Suppressor macrophage treated with lipopolysaccharide for 1 hour (primary cell): Measurements from ENCODE around the gene AKAP7.
A peak's percentile ranks its signal among the peaks of the same experiment; 100 is the strongest.
"Not testable (repeated sequence)": the region's sequence is repeated elsewhere in the genome, so short reads cannot be mapped to it uniquely, and the experiment has no call there.

ENCODE experiments used
- DNase-seq, 3 donors: peaks; one replicate each; pipeline ENCODE4 v3.0.0-alpha.2; 2020 to 2022

AKAP7 gene

DNA sequence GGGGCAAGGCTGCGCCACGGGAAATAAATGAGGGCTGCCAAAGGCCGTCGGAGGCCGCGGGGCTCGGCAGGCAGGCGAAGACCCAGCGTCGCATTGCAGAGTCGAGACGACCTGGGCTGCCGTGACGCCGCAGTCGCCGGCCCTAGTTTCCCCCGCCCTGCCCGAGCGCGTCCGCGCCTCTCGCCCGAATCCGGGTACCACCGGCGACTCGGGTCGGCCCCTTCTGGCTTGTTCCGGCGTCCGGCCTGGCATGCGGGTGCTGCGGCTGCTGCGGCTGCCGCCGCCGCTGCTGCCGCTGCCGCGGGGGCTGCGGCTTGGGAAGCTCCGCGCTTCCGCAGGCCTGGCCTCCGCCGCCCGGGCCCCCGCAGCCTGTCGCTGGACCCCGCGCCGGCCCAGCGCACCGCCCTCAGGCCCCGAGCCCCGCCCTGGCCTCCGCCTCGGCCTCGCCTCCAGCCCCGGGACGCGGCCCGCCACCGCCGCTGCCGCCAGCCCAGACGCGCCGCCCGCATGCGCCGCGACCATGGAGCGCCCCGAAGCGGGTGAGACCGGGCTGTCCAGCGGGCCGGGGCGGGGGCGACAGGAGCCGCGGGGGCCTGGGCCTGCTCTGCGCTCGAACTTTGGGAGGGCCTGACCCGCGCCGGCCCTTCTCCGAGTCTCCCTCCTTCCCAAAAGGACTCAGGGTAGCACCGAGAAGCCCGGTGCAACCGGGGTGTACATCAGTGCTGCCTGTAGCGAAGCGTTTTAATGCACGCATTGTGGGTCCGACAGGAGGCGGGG is at the start of gene AKAP7:
Gene AKAP7, plus strand, starts transcription at position 224 of the 777 bp plus-strand sequence. Its CDS starts 297 bp downstream, at position 521.
- DNase-seq: peak; percentile 66 to 88 (median 73)

DNA sequence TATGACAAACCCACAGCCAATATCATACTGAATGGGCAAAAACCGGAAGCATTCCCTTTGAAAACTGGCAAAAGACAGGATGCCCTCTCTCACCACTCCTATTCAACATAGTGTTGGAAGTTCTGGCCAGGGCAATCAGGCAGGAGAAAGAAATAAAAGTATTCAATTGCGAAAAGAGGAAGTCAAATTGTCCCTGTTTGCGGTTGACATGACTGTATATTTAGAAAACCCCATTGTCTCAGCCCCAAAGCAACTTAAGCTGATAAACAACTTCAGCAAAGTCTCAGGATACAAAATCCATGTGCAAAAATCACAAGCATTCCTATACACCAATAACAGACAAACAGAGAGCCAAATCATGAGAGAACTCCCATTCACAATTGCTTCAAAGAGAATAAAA is 44.9 kb upstream of the AKAP7 start:
- peak; percentile 52 to 59 (median 53) for DNase-seq

DNA sequence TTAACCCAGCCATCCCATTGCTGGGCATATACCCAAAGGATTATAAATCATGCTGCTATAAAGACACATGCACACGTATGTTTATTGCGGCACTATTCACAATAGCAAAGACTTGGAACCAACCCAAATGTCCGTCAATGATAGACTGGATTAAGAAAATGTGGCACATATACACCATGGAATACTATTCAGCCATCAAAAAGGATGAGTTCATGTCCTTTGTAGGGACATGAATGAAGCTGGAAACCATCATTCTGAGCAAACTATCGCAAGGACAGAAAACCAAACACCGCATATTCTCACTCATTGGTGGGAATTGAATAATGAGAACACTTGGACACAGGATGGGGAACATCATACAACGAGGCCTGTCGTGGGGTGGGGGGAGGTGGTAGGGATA is 43.3 kb upstream of the AKAP7 start:
- DNase-seq: not testable (repeated sequence)

DNA sequence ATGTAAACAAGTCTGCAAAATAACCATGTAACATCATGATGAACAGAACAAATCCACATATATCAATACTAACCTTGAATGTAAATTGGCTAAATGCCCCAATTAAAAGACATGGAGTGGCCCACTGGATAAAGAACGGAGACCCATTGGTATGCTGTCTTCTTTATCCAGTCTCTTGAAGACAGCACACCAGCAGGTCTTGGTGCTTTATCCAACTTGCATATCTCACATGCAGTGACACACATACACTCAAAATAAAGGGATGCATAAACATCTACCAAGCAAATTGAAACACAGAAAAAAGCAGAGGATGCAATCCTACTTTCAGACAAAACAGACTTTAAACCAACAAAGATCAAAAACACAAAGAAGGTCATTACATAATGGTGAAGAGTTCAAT is 41.9 kb upstream of the AKAP7 start:
- DNase-seq: no peak

DNA sequence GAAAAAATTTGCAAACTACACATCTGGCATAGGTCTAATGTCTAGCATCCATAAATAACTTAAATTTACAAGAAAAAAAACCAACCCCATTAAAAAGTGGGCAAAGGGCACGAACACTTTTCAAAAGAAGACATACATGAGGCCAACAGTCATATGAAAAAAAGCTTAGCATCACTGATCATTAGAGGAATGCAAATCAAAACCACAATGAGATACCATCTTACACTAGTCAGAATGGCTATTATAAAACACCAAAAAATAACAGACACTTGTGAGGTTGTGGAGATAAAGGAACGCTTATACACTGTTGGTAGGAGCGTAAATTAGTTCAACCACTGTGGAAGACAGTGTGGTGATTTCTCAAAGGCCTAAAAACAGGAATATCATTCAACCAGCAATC is 38.5 kb upstream of the AKAP7 start:
- DNase-seq: no peak

DNA sequence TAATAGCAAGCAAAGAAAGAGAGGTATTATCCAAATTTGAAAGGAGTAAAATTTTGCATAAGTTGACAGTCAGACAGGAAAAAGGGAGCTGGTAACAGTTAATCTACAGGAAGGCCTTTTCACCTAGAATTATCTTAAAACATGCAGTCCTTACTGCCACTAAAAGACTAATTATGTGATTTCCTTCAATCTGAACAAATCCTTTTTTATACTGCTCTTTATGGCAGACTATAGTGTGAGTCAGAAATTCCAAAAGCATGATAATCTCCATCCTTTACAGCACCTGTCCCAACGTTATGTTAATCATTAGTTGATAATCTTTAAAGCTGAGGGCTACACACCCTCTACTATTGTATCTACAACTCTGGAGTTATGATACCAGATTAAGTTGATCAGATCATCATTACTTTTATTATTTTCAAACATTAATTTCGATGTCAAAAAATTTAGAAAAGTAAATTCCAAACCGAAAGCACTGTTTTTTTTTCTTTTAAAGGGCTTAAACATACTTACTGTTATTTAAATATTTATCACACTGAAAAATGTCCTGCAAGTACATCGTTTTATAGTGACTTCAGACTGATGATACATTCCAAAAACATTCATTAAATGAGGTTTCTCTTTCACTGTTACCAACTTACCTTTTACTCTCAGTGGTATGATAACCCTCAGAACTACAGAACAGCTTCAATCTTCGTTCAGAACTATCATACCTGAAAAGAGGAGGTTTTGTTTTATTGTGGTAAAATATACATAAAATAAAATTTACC is 33.2 kb upstream of the AKAP7 start:
- DNase-seq: no peak

DNA sequence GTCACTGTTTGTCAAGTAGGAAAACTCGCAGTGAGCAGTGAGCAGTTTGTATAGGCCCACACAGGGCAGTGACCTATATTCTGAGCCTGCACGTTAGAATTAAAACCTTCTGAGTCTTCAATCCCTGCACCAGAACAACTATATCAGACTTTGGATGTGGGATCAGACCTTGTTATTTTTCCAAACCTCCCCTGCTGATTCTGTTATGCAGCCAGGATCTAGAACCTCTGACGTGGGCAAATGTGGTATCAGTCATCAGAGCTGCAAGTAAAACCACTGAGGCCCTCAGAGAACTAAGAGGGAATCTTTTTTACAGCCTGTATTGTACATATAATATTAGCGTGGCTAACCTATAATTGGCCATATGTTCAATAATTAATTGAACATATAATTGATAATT is 32.0 kb upstream of the AKAP7 start:
- DNase-seq: no peak

DNA sequence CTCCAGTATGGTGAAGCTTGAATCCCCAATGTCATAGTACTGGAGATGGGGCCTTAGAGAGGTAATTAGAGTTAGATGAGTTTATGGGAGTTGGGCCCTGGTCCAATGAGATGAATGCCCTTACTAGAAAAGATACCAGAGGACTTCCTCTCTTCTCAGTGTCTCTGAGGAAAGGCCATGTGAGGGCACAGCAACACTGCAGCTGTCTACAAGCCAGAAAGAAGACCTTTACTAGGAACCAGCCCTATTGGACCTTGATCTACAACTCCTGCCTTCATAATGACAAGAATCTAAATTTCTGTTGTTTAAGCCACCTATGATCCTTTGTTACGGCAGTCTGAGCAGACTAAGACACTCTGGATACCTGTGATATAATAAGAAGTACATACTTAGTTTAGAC is 31.4 kb upstream of the AKAP7 start:
- DNase-seq: no peak

DNA sequence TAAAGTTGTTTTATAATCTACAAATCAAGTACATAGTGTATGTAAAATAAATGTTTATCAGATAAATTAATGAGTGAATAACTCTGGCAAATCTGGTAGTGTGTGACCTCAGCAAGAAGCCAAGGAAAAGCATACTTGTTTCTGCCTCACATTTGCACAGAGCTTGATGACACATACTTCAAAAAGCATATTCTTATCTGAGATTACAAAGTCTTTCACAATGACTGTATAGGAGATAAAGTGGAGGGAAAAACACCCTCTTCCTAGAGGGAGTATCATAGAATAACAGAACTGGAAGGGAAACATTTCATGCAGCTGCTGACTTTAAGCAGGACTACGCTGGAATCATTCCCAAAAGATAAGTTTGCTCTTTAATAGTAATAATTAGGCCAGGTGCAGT is 28.1 kb upstream of the AKAP7 start:
- DNase-seq: no peak

DNA sequence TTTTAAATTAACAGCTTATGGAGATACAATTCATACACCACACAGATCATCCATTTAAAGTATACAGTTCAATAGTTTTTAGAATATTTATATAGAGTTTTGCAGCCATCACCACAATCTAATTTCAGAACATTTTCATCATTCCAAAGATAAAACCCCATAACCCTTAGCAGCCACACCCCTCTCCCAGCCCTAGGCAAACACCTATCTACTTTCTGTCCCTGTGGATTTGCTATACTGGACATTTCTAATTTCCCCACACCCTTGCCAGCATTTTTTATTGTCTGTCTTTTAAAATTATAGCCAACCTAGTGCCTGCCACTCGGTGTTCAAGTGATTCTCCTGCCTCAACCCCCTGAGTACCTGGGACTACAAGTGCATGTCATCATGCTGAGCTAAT is 23.0 kb upstream of the AKAP7 start:
- DNase-seq: no peak

DNA sequence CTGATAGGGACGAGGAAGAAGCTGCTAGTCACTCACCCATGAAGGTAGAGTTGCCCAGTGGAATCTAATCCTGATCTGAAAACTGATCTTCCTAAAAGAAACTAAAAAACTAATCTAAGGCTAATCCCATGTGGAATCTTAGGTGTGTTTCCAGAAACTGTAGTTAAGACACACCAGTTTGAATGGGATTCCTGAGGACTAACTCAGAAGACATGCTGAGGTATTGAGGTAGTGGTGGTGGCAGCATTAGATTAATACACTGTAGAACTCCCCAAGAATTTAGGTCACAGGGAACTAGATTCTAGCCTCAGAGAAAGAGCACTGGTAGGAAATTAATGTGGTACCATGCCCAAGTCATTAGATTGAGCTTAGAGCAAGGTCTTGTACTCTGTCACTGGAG is 19.6 kb upstream of the AKAP7 start:
- DNase-seq: no peak

DNA sequence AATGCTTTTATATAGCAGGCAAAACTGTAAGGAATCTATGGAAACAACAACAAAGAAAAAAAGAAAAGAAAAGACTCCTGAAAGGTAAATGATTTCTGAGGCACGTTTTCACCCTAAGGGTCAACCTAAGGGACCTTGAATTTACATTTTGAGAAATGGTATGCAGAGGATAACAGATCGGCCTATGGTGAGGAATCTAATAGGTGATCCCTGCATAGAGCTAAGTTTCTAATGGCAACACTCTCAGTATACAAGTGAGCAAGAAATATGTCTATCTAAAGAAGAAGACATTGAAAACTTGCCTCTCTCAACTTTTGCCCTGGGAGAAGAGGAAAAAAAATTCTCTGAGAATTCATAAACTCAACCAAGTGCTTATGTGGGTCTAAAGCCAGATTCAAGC is 18.9 kb upstream of the AKAP7 start:
- DNase-seq: no peak

DNA sequence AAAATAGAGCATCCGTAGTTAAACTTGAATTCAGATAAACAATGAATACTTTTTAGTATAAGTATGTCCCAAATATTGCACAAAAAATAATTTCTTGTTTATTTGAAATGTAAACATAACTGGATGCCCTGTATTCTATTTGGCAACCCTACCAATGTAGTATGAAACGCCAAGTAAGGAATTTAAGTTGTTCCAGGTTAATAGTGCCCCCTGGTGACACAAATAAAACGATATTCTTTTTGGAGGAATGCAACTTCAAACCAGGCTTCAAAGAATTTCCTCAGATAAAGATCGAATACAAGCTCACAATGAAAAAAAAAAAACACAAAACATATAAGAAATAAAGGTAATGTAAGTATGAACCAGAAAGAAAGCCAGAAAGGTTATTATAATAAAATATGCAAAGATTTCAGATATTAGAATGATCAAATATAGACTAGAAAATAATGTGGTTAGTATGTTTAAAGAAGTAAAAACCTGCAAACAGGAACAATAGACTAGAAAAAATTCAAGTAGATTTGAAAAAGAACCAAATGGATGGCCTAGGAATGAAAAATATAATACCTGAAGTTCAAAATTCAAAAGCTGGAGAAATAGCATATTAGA is 18.4 kb upstream of the AKAP7 start:
- peak; percentile 77 to 86 (median 79) for DNase-seq

DNA sequence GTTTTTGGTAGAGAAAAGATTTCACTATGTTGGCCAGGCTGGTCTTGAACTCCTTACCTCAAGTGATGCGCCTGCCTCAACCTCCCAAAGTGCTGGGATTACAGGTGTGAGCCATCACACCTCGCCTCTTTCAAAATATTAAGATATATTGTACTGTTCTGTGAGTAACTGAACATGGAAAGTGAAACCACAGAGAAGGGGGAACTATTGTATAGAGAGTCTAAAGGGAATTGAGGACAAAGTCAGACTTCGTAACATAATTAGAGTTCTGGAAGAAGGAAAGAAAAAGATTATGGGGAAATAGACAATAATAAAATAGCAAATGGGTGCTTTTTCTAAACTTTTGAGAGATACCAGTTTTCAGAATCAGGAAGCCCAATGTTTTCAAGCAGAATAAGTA is 17.4 kb upstream of the AKAP7 start:
- DNase-seq: peak; percentile 43 to 73 (median 73)

DNA sequence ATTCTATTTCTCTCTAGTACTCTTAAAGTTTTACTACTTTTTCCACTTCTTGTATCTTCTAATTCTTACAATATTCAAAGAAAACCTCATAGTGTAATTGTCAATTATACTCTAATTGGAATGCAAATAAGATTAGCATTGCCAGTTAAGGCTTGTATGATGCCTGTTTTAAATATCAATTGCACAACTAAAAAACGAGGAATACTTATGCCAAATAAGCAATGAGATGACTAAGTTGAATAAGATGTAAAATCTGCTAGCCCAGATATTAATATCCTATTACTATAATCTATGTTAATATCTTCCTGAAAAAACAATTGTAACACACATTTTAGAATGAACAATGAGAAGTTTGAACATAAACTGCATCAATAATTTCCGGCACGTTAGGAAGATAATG is 13.3 kb upstream of the AKAP7 start:
- DNase-seq: no peak

DNA sequence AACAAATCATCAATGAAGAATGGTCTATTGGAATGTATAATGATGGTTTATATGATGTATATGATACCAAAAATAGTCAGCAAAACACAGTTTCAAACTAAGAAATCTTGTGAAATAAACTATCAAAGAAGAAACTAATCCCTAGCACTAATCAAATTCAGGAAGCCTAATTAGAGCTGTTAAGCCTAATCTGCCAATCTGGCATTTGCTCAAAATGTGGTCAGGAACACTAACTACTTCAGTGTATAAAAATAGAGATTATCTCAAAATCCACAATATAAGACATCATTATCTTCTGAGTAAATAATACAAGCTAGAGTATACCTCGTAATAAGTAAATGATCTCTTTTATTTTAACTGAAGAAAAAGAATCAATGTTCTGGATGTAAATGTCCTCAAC is 12.8 kb upstream of the AKAP7 start:
- DNase-seq: no peak

DNA sequence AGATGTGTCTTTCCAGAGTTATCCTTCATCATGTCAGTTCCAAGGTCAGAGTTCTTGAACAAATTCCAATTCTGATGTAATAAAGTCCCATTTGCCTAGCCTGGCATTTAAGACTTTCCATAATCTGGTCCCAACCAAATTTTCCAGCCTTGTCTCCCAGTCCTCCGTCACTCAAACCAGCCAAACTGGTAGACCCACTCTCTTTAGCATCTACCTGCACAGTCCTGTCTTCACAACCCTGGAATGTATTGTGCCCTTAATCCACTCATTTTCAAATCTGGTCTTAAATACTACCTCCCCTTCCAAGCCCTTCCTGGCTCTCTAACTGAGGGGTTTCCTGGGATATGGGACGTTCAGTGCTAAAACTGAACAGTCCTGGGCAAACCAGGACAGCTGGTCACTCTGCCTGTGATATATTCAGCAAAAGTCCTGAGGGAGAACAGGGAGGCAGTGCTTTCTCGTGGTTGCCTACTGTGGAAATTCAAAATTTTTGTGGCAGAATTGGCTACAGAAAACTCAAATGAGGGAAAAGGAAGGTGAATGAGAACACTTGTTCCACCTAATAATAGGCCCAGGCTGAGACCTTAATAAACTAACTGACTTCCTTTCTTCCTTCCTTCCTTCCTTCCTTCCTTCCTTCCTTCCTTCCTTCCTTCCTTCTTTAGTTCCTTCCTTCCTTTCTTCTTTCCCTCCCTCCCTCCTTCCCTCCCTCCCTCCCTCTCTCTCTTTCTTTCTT is 10.8 kb upstream of the AKAP7 start:
- DNase-seq: no peak

DNA sequence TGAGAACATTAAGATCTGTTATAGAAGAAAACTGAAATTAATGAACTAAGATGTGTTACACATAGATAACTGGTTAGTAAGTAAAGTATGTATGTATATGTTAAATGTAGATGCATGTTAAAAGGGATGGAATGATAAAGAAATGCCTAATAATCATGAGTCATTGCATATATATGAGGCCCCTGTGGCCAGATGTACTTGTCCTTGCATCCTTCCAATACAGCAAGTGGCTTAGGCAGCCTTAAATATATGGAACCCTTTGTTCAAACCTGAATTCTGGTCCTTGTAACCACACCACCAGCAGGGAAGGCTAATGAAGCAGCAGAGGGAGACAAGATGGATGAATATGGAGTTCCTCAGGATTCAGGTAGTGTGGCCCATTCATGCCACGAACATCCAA is 9.8 kb upstream of the AKAP7 start:
- no peak for DNase-seq

DNA sequence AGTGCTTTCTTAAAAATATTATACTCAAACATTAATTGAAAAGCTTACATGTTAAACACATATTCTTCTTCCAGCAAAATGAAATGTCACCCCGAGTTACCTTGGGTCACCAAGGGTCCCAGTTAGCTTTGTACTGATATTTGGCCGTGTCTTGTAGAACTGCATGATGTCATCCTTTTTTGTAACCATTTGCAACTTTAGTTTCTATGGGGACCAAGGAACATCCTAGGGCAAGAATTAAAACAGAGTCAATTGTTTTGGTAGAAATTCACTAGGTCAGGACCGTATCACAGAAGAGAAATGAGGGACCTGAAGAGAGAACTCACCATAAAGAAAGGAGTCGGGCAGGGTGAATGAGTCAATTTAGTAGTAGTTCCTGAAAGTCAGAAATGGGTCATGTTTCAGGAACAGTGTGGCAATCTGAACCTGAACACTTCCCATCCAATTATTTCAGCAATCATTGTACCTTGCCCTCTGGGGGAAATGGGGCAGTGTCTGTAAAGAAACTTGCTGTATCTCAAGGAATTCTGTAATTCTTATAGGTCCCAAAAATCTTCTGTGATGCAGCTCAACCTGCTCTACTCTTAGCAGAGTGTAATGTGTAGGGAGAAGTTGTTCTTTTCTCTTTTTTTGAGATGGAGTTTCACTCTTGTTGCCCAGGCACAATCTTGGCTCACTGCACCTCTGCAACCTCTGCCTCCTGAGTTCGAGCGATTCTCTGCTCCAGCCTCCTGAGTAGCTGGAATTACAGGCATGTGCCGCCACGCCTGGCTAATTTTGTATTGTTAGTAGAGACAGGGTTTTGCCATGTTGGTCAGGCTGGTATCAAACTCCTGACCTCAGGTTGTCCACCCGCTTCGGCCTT is 5.3 kb upstream of the AKAP7 start:
- peak; percentile 29 to 44 (median 42) for DNase-seq

DNA sequence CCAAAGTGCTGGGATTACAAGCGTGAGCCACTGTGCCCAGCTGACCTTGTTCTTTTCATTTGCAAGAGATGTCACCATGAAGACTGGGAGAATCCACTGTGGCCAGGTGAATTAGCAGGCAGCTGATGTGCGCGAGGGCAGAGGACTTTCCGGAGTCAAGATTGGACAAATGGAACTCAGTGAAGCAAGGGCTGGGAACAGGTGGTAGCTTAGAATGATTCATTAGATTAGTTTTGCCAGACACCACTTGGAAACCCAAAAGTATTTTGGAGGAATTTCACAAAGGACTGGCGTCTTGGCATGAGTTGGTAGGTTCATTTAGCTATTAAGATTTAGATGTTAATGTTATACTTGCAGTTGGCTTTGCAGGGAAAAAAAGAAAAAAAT is 4.7 kb upstream of the AKAP7 start:
- no peak for DNase-seq

DNA sequence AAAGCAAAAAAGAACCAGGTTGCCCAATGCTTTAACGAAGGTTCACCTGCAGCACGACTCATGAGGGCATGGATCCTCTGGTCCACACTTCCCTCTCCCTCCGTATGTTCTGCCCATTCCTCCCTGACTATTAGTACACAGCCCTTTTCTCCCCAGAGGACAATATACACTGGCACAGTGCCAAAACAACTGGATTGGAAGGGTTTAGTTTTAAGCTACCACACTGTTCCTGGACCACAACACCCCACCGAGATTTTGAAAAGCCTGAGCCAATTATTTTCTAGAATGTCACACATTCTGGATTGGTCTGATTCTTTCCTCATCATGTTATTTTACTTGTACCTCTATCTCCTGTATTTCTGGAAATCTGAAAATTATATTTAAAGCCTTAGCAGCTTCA is 2.9 kb upstream of the AKAP7 start:
- DNase-seq: no peak
